ENCODE data around the gene NEK1.

Gene NEK1

GRCh38 chr4:169399976-169400767 is 212.2 kb downstream of the NEK1 start:
- in situ Hi-C loops (cut with HindIII; ENCODE audit: low sequenced_read_pairs), result no loop called here
- no peak overlapping the region for H3K4me3 ChIP-seq (ENCODE audit: low read depth, low read length)
- DNase-seq (ENCODE audit: low read depth, low spot score), result no peak
- no peak for TF ChIP-seq CTCF (IDR thresholded peaks at IDR 0.05; ENCODE audit: low read depth, low read length)

- H3K4me3 ChIP-seq (ENCODE audit: low read depth, low read length), result no peak overlapping the region
- in situ Hi-C loops (cut with HindIII; ENCODE audit: low sequenced_read_pairs), result no loop called here
- TF ChIP-seq CTCF (IDR thresholded peaks at IDR 0.05; ENCODE audit: low read depth, low read length), result no peak
- DNase-seq (ENCODE audit: low read depth, low spot score), result peak; percentile 84
Observed at GRCh38 chr4:169398316-169398715, 214.1 kb downstream of the NEK1 start.

GRCh38 chr4:169397762-169398161 is 214.6 kb downstream of the NEK1 start:
- peak; percentile 49 for DNase-seq (ENCODE audit: low read depth, low spot score)
- in situ Hi-C loops (cut with HindIII; ENCODE audit: low sequenced_read_pairs), result no loop called here
- no peak overlapping the region for H3K4me3 ChIP-seq (ENCODE audit: low read depth, low read length)
- TF ChIP-seq CTCF (IDR thresholded peaks at IDR 0.05; ENCODE audit: low read depth, low read length), result no peak

GRCh38 chr4:169385376-169385775 is 227.0 kb downstream of the NEK1 start:
- DNase-seq (ENCODE audit: low read depth, low spot score), result peak; percentile 35
- no peak for TF ChIP-seq CTCF (IDR thresholded peaks at IDR 0.05; ENCODE audit: low read depth, low read length)
- no peak overlapping the region for H3K4me3 ChIP-seq (ENCODE audit: low read depth, low read length)
- in situ Hi-C loops (cut with HindIII; ENCODE audit: low sequenced_read_pairs), result no loop called here

GRCh38 chr4:169384779-169385178 is 227.6 kb downstream of the NEK1 start:
- no peak for DNase-seq (ENCODE audit: low read depth, low spot score)
- in situ Hi-C loops (cut with HindIII; ENCODE audit: low sequenced_read_pairs), result no loop called here
- TF ChIP-seq CTCF (IDR thresholded peaks at IDR 0.05; ENCODE audit: low read depth, low read length), result no peak
- no peak overlapping the region for H3K4me3 ChIP-seq (ENCODE audit: low read depth, low read length)

GRCh38 chr4:169383724-169384123 is 228.7 kb downstream of the NEK1 start:
- no peak for TF ChIP-seq CTCF (IDR thresholded peaks at IDR 0.05; ENCODE audit: low read depth, low read length)
- H3K4me3 ChIP-seq (ENCODE audit: low read depth, low read length), result no peak overlapping the region
- DNase-seq (ENCODE audit: low read depth, low spot score), result peak; percentile 94
- in situ Hi-C loops (cut with HindIII; ENCODE audit: low sequenced_read_pairs), result no loop called here

Measured in astrocyte of the spinal cord (primary cell).